Measurements from ENCODE around the gene IFNG. TPM values are rescaled to one million over a fixed set of nuclear protein-coding genes. Genes with fewer than 3 reads are reported as not detected.

Gene IFNG
- not detected in 2 replicates for total RNA-seq

GRCh38 chr12:68159681-68160304, at the start of gene IFNG:
Gene IFNG, minus strand, starts transcription at chr12:68159740. Its CDS starts 125 bp downstream, at chr12:68159615.

Other genes with a start within 250 kb of the IFNG start
- gene IFNG-AS1, start 170.3 kb downstream of the IFNG start, total RNA-seq: not detected in 2 replicates
- not detected in 2 replicates for gene IL26, start 66.1 kb upstream of the IFNG start, total RNA-seq
- gene IL22, start 93.9 kb upstream of the IFNG start, total RNA-seq: not detected in 2 replicates
- 2.9 and 7.6 TPM in 2 replicates for gene MDM1, start 172.6 kb upstream of the IFNG start, total RNA-seq

Measured in myometrial cell (primary cell).